K562 (cell line): ENCODE results near the gene LY6G6C. TPM values are rescaled to one million over a fixed set of nuclear protein-coding genes. Genes with fewer than 3 reads are reported as not detected.

Source experiments
- ARNT ChIP-seq, 2 experiments: fragments of 450-650 bp; IDR thresholded peaks; 2 replicates each; pipeline ENCODE4 v1.6.1; 2016; ENCODE audit warnings: mild to moderate bottlenecking in 1 of 2
- BRCA1 ChIP-seq, 2 experiments: fragments of 450-650 bp in 1 of 2; sonication (generic) in 1 of 2; formaldehyde crosslinking in 1 of 2; IDR thresholded peaks; 2 replicates each; pipeline versions ENCODE4 v1.5.0 to v1.6.1; 2017 to 2020; ENCODE audit warnings: mild to moderate bottlenecking in 1 of 2, missing genetic modification reagents in 1 of 2
- CREB1 ChIP-seq, 2 experiments: sonication (generic) in 1 of 2; formaldehyde crosslinking in 1 of 2; IDR thresholded peaks; 2 replicates each; pipeline versions ENCODE4 v1.6.1 to v1.8.0; 2012 to 2022; ENCODE audit warnings: inconsistent platforms in 1 of 2, mild to moderate bottlenecking in 1 of 2, missing genetic modification reagents in 1 of 2, moderate library complexity in 1 of 2
- ELF4 ChIP-seq: fragments of 450-650 bp; formaldehyde crosslinking; IDR thresholded peaks from 2 replicates; pipeline ENCODE4 v1.4.0; 2022; ENCODE audit warnings: missing genetic modification characterization
- FOXP1 ChIP-seq: sonication (generic); formaldehyde crosslinking; IDR thresholded peaks from 2 replicates; pipeline ENCODE4 v1.8.0; 2022; ENCODE audit warnings: mild to moderate bottlenecking, missing genetic modification reagents
- GTF2A2 ChIP-seq: IDR thresholded peaks from 2 replicates; pipeline ENCODE4 v1.6.1; 2016; ENCODE audit warnings: mild to moderate bottlenecking, missing genetic modification characterization, missing compliant biosample characterization
- HCFC1 ChIP-seq: IDR thresholded peaks from 2 replicates; pipeline ENCODE4 v1.6.1; 2012; ENCODE audit warnings: low read depth, low read length, improper control_type of control experiment
- HMG20A ChIP-seq: fragments of 450-650 bp; formaldehyde crosslinking; conservative IDR thresholded peaks from 2 replicates; pipeline ENCODE4 v1.4.0; 2020; ENCODE audit warnings: mild to moderate bottlenecking, mixed read lengths
- HMGN3 ChIP-seq: IDR thresholded peaks from 2 replicates; pipeline ENCODE4 v1.6.1; 2011; ENCODE audit warnings: borderline replicate concordance, low read depth, mild to moderate bottlenecking, mixed read lengths, low read length; ENCODE audit not compliant: insufficient read length; ENCODE audit errors: extremely low read depth
- KLF1 ChIP-seq: fragments of 450-650 bp; IDR thresholded peaks from 2 replicates; pipeline ENCODE4 v1.6.1; 2016; ENCODE audit warnings: missing genetic modification characterization, missing compliant biosample characterization
- STAT5B ChIP-seq: fragments of 250-450 bp; sonication (Bioruptor Pico); IDR thresholded peaks from 2 replicates; pipeline ENCODE4 v1.8.0; 2021; ENCODE audit warnings: mild to moderate bottlenecking, inconsistent platforms
- XRCC4 ChIP-seq: IDR thresholded peaks from one replicate; pipeline ENCODE4 v1.6.1; 2011; ENCODE audit not compliant: insufficient read depth, insufficient read length; ENCODE audit errors: extremely low read depth
- ZFP36 ChIP-seq: fragments of 150-350 bp; IDR thresholded peaks from 2 replicates; pipeline ENCODE4 v1.6.1; 2018; ENCODE audit warnings: low read length, low read depth; ENCODE audit not compliant: partially characterized antibody
- ZFX ChIP-seq: sonication (generic); formaldehyde crosslinking; IDR thresholded peaks from 2 replicates; pipeline ENCODE4 v1.8.0; 2022; ENCODE audit warnings: mild to moderate bottlenecking, missing genetic modification reagents, moderate library complexity
- polyA plus RNA-seq, 8 experiments: library from polyadenylated mRNA; depleted of rRNA in 4 of 8; stranded (reverse) in 5 of 8; unstranded in 3 of 8; fragments of >200 nt; fragmentation: Nextera tagmentation in 2 of 8; fragmentation: Illumina TruSeq in 1 of 8; extraction: Ambion mirVana in 2 of 8; extraction: Trizol in 1 of 8; gene quantifications; 2 replicates each; pipeline versions ENCODE4 v1.2.1 to v1.2.3, GENCODE V29; 2011 to 2014; ENCODE audit warnings: inconsistent platforms in 1 of 8, missing spikeins in 1 of 8
- total RNA-seq, 7 experiments: library from RNA; depleted of rRNA in 6 of 7; stranded (reverse); fragments of >200 nt in 6 of 7; fragmentation: Illumina TruSeq in 2 of 7; extraction: Trizol in 2 of 7; gene quantifications; 2 replicates each; pipeline versions ENCODE4 v1.2.1 to v1.2.3, GENCODE V29; 2011 to 2021; ENCODE audit warnings: low replicate concordance in 1 of 7
- TF ChIP-seq, protein P1 (sequence below): fragments of 250-450 bp; sonication (Bioruptor Pico); IDR thresholded peaks from 2 replicates; pipeline ENCODE4 v1.4.0; 2020; ENCODE audit warnings: mild to moderate bottlenecking, moderate library complexity, borderline replicate concordance
- TF ChIP-seq, protein P2 (sequence below), 2 experiments: fragments of 450-650 bp in 1 of 2; sonication (generic) in 1 of 2; formaldehyde crosslinking in 1 of 2; IDR thresholded peaks; 2 replicates each; pipeline versions ENCODE4 v1.7.1 to v1.9.0; 2016 to 2022; ENCODE audit warnings: inconsistent platforms in 1 of 2, mild to moderate bottlenecking in 1 of 2, missing genetic modification reagents in 1 of 2

The LY6G6C gene
- total and polyA plus RNA-seq, 9 of the 15 experiments (the other 6 are each of a cell fraction or from before 2014, with no cell fraction given), result 0.06 to 0.20 TPM; not detected in 7

DNA sequence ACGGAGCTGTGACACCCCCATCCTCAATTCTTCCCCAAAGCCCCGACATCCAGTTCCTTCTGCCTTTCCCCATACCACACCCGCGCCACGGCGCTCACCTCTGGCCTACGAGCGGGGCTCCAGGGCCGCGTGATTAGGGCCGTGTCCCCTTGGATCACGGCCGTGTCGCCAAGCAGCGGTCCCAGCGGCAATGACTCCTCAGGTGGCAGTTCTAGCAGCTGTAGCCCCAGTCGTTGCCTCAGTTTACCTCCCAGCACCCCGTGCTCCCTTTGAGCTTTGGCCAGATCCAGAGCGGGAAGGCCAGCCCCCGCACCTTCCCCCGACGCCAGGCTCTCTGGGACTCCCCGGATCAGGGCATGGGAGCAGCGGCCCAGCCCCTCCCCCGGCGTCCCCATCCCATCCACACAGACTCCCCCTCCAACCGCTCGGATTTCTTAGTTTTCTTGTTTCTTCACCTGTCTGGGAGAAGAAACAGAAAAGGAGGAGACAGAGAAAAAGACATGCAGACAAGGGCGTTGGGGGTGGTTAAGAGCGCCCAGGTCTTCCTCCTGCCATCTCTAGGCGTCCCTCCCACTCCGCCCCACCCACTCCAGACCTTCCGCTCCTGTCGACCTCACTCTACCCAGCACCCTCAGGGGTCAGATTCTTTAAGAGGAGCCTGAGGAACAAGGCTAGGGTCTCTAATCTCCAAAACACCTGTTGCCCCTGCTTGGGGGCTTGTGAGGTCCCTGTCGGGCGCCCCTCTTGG, 7.4 kb upstream of the LY6G6C start, which contains the start of gene DDAH2 (continued):
- TF ChIP-seq, protein P1, sequence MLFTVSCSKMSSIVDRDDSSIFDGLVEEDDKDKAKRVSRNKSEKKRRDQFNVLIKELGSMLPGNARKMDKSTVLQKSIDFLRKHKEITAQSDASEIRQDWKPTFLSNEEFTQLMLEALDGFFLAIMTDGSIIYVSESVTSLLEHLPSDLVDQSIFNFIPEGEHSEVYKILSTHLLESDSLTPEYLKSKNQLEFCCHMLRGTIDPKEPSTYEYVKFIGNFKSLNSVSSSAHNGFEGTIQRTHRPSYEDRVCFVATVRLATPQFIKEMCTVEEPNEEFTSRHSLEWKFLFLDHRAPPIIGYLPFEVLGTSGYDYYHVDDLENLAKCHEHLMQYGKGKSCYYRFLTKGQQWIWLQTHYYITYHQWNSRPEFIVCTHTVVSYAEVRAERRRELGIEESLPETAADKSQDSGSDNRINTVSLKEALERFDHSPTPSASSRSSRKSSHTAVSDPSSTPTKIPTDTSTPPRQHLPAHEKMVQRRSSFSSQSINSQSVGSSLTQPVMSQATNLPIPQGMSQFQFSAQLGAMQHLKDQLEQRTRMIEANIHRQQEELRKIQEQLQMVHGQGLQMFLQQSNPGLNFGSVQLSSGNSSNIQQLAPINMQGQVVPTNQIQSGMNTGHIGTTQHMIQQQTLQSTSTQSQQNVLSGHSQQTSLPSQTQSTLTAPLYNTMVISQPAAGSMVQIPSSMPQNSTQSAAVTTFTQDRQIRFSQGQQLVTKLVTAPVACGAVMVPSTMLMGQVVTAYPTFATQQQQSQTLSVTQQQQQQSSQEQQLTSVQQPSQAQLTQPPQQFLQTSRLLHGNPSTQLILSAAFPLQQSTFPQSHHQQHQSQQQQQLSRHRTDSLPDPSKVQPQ (CRISPR knock-in tag), result no peak
- no peak for TF ChIP-seq ARNT (IDR thresholded peaks at IDR 0.05)
- TF ChIP-seq GTF2A2 (tag), result no peak
- peak; percentile 7 for TF ChIP-seq ZFP36
- no peak; the same call in 1 of the 2 replicates for TF ChIP-seq CREB1 (IDR thresholded peaks at IDR 0.05)
- TF ChIP-seq CREB1 (CRISPR knock-in tag; IDR thresholded peaks at IDR 0.05), result no peak
- TF ChIP-seq HMG20A (CRISPR knock-in tag), result no peak
- TF ChIP-seq ZFX (CRISPR knock-in tag), result no peak
- TF ChIP-seq HMGN3, result no peak
- no peak for TF ChIP-seq HCFC1
- TF ChIP-seq KLF1 (tag), result no peak
- TF ChIP-seq, protein P2, sequence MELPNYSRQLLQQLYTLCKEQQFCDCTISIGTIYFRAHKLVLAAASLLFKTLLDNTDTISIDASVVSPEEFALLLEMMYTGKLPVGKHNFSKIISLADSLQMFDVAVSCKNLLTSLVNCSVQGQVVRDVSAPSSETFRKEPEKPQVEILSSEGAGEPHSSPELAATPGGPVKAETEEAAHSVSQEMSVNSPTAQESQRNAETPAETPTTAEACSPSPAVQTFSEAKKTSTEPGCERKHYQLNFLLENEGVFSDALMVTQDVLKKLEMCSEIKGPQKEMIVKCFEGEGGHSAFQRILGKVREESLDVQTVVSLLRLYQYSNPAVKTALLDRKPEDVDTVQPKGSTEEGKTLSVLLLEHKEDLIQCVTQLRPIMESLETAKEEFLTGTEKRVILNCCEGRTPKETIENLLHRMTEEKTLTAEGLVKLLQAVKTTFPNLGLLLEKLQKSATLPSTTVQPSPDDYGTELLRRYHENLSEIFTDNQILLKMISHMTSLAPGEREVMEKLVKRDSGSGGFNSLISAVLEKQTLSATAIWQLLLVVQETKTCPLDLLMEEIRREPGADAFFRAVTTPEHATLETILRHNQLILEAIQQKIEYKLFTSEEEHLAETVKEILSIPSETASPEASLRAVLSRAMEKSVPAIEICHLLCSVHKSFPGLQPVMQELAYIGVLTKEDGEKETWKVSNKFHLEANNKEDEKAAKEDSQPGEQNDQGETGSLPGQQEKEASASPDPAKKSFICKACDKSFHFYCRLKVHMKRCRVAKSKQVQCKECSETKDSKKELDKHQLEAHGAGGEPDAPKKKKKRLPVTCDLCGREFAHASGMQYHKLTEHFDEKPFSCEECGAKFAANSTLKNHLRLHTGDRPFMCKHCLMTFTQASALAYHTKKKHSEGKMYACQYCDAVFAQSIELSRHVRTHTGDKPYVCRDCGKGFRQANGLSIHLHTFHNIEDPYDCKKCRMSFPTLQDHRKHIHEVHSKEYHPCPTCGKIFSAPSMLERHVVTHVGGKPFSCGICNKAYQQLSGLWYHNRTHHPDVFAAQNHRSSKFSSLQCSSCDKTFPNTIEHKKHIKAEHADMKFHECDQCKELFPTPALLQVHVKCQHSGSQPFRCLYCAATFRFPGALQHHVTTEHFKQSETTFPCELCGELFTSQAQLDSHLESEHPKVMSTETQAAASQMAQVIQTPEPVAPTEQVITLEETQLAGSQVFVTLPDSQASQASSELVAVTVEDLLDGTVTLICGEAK (IDR thresholded peaks at IDR 0.05), result no peak
- TF ChIP-seq, protein P2 (CRISPR knock-in tag; IDR thresholded peaks at IDR 0.05), result no peak
- no peak for TF ChIP-seq STAT5B (CRISPR knock-in tag)
- no peak for TF ChIP-seq XRCC4
- TF ChIP-seq FOXP1 (CRISPR knock-in tag), result peak; percentile 8; the same call in 1 of the 2 replicates
- no peak for TF ChIP-seq BRCA1 (IDR thresholded peaks at IDR 0.05)
- no peak for TF ChIP-seq BRCA1 (CRISPR knock-in tag; IDR thresholded peaks at IDR 0.05)
- TF ChIP-seq ELF4 (CRISPR knock-in tag), result no peak
